Astrocyte (in vitro differentiated cells and primary cell): ENCODE data around the gene ABHD17C. TPM values are rescaled to one million over a fixed set of nuclear protein-coding genes. Genes with fewer than 3 reads are reported as not detected.

Experiments
- DNase-seq: peaks from one replicate; pipeline ENCODE4 v3.0.0-alpha.2; 2010; ENCODE audit warnings: low read depth
- FAIRE-seq: peaks from 2 replicates; lab custom pipeline; 2011; peaks lifted over from hg19 to GRCh38; lab: Jason Lieb, UNC
- H2AFZ ChIP-seq: 2 replicates; pipeline ENCODE4 v1.6.0; 2012; ENCODE audit warnings: low read depth, low read length, inconsistent platforms
- H3K27ac ChIP-seq: 2 replicates; pipeline ENCODE4 v1.5.1; 2011; ENCODE audit warnings: low read depth, low read length, inconsistent platforms
- H3K27me3 ChIP-seq: 2 replicates; pipeline ENCODE4 v1.6.0; 2011; ENCODE audit warnings: low read length, inconsistent platforms; ENCODE audit not compliant: insufficient read depth
- H3K36me3 ChIP-seq: 2 replicates; pipeline ENCODE4 v1.5.1; 2011; ENCODE audit warnings: low read length, inconsistent platforms; ENCODE audit not compliant: insufficient read depth
- H3K4me1 ChIP-seq: 2 replicates; pipeline ENCODE4 v1.5.1; 2011; ENCODE audit warnings: low read length, inconsistent platforms; ENCODE audit not compliant: insufficient read depth
- H3K4me2 ChIP-seq: 2 replicates; pipeline ENCODE4 v1.6.0; 2012; ENCODE audit warnings: low read length, inconsistent platforms
- H3K4me3 ChIP-seq: 2 replicates; pipeline ENCODE4 v1.5.1; 2011; ENCODE audit warnings: low read depth, mild to moderate bottlenecking, low read length, inconsistent platforms; ENCODE audit not compliant: insufficient read depth
- H3K79me2 ChIP-seq: 2 replicates; pipeline ENCODE4 v1.6.0; 2012; ENCODE audit warnings: mild to moderate bottlenecking, low read length, inconsistent platforms; ENCODE audit not compliant: insufficient read depth
- H3K9ac ChIP-seq: 2 replicates; pipeline ENCODE4 v1.6.0; 2012; ENCODE audit warnings: mild to moderate bottlenecking, low read length, inconsistent platforms
- H3K9me3 ChIP-seq: 2 replicates; pipeline ENCODE4 v1.5.1; 2012; ENCODE audit warnings: low read depth, mild to moderate bottlenecking, low read length, inconsistent platforms; ENCODE audit not compliant: insufficient read depth
- H4K20me1 ChIP-seq: 2 replicates; pipeline ENCODE4 v1.6.0; 2012; ENCODE audit warnings: low read length, inconsistent platforms; ENCODE audit not compliant: insufficient read depth
- H3K27ac Mint-ChIP-seq: one replicate; pipeline ENCODE4 v1.8.0; 2021; ENCODE audit warnings: mild to moderate bottlenecking, mixed read lengths; ENCODE audit not compliant: unreplicated experiment
- H3K27me3 Mint-ChIP-seq: one replicate; pipeline ENCODE4 v1.8.0; 2021; ENCODE audit warnings: low read depth, mixed read lengths; ENCODE audit not compliant: unreplicated experiment
- H3K36me3 Mint-ChIP-seq: one replicate; pipeline ENCODE4 v1.8.0; 2021; ENCODE audit warnings: low read depth, mixed read lengths; ENCODE audit not compliant: unreplicated experiment
- H3K4me1 Mint-ChIP-seq: one replicate; pipeline ENCODE4 v1.8.0; 2021; ENCODE audit warnings: low read depth, mixed read lengths; ENCODE audit not compliant: unreplicated experiment
- H3K4me3 Mint-ChIP-seq: one replicate; pipeline ENCODE4 v1.8.0; 2021; ENCODE audit warnings: mild to moderate bottlenecking, moderate library complexity, mixed read lengths; ENCODE audit not compliant: unreplicated experiment
- H3K9me3 Mint-ChIP-seq: one replicate; pipeline ENCODE4 v1.8.0; 2021; ENCODE audit warnings: mild to moderate bottlenecking, mixed read lengths; ENCODE audit not compliant: unreplicated experiment
- EZH2 ChIP-seq: IDR thresholded peaks from 2 replicates; pipeline ENCODE4 v1.6.1; 2012; ENCODE audit warnings: mild to moderate bottlenecking, low read length, inconsistent platforms; ENCODE audit not compliant: insufficient read depth
- total RNA-seq: library from RNA; stranded (reverse); gene quantifications from 2 replicates; pipeline ENCODE4 v1.2.1, GENCODE V29; 2021
- TF ChIP-seq, protein P1 (sequence below): IDR thresholded peaks from 2 replicates; pipeline ENCODE4 v1.5.1; 2011; ENCODE audit warnings: low read depth, mild to moderate bottlenecking, inconsistent platforms, low read length, moderate library complexity; ENCODE audit not compliant: insufficient read depth

The ABHD17C gene
- total RNA-seq, 1 donor from 2014 or later: 10.2 TPM

DNA sequence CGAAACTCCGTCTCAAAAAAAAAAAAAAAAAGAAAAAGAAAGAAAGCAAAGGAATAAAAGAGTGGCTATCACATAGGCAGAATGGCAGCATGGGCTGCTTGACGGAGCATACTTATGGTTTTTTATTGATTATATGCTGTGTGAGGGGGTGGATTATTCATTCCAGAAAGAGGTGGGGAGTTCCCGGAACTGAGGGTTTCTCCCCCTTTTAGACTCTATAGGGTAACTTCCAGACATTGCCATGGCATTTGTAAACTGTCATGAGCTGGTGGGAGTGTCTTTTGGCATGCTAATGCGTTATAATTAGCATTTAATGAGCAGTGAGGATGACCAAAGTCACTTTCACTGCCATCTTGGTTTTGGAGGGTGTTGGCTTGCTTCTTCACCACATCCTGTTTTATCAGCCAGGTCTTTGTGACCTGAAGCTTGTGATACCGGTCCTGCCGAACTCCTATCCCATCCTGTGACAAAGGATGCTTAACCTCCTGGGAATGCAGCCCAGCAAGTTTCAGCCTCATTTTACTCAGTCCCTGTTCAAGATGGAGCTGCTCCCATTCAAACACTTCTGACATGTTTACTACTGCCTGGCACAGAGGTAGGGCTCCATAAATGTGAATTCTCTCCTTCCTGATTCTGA is 15.8 kb upstream of the ABHD17C start:
- Mint-ChIP-seq H3K9me3 (peaks cover 1% of the 10 kb centered on the region), H3K27ac (no peak overlapping the region), H3K4me3 (no peak overlapping the region), H3K4me1 (no peaks in the 10 kb centered on the region), H3K27me3 (peaks cover 17% of the 10 kb centered on the region), H3K36me3 (no peaks in the 10 kb centered on the region)
- Histone ChIP-seq H3K4me1 (no peaks in the 10 kb centered on the region), H2AFZ (no peak overlapping the region), H3K4me3 (no peak overlapping the region), H3K4me2 (no peak overlapping the region), H3K27me3 (no peaks in the 10 kb centered on the region), H3K9me3 (no peaks in the 10 kb centered on the region), H4K20me1 (no peaks in the 10 kb centered on the region), H3K27ac (no peak overlapping the region), H3K79me2 (no peaks in the 10 kb centered on the region), H3K36me3 (no peaks in the 10 kb centered on the region), H3K9ac (no peak overlapping the region)
- FAIRE-seq (no peak), DNase-seq (no peak)
- TF ChIP-seq EZH2: no peak
- TF ChIP-seq, protein P1, sequence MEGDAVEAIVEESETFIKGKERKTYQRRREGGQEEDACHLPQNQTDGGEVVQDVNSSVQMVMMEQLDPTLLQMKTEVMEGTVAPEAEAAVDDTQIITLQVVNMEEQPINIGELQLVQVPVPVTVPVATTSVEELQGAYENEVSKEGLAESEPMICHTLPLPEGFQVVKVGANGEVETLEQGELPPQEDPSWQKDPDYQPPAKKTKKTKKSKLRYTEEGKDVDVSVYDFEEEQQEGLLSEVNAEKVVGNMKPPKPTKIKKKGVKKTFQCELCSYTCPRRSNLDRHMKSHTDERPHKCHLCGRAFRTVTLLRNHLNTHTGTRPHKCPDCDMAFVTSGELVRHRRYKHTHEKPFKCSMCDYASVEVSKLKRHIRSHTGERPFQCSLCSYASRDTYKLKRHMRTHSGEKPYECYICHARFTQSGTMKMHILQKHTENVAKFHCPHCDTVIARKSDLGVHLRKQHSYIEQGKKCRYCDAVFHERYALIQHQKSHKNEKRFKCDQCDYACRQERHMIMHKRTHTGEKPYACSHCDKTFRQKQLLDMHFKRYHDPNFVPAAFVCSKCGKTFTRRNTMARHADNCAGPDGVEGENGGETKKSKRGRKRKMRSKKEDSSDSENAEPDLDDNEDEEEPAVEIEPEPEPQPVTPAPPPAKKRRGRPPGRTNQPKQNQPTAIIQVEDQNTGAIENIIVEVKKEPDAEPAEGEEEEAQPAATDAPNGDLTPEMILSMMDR: no peak

DNA sequence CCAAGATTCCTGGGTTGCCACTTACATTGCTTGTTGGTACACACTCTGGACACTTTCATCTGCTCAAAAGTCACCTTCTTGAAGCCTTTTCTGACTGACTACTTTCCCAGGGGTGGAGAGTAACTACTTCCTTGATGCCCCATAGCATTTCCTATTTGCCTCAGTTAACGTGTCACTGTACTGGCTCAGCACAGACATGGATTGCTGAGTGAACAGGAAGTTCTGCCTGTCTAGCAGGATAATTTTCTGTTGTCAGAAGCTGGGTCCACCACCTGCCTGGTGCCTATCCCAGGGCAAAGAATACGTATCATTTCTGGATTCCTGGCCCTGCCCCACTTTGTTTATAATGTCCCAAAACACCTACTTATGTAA is 15.3 kb upstream of the ABHD17C start:
- H2AFZ ChIP-seq: no peak overlapping the region
- no peak overlapping the region for H3K4me3 Mint-ChIP-seq

DNA sequence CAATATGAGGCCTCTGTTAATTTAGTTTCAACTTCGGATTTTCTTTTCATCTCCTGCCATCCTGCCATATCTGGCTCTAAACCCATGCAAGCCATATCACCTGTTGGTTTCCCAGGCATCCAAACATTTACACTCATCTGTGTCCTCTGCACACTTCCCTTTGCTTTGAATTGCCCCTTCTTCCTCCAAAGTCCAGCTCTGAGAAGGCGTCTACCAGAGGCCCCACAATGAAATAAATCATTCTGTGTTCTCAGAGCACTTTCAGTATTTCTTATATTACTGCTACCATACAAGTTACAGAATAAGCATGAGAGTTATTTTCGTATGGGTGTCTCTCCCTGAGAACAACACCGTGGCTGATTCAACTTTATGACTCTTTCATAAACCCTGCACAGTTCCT is 12.9 kb upstream of the ABHD17C start:
- no peaks in the 10 kb centered on the region for H3K9me3 ChIP-seq
- no peaks in the 10 kb centered on the region for H3K36me3 ChIP-seq
- H3K4me3 Mint-ChIP-seq: no peak overlapping the region
- no peak overlapping the region for H3K4me2 ChIP-seq
- FAIRE-seq (no peak), DNase-seq (no peak)
- no peak overlapping the region for H3K4me3 ChIP-seq
- peaks cover 1% of the 10 kb centered on the region for H3K9me3 Mint-ChIP-seq
- no peaks in the 10 kb centered on the region for H3K27me3 ChIP-seq
- H3K36me3 Mint-ChIP-seq: no peaks in the 10 kb centered on the region
- H3K4me1 ChIP-seq: no peaks in the 10 kb centered on the region
- no peaks in the 10 kb centered on the region for H3K79me2 ChIP-seq
- no peak overlapping the region for H3K27ac ChIP-seq
- no peaks in the 10 kb centered on the region for H3K4me1 Mint-ChIP-seq
- H3K27ac Mint-ChIP-seq: no peak overlapping the region
- peaks cover 13% of the 10 kb centered on the region for H3K27me3 Mint-ChIP-seq
- H4K20me1 ChIP-seq: no peaks in the 10 kb centered on the region
- H2AFZ ChIP-seq: no peak overlapping the region
- TF ChIP-seq, protein P1: no peak
- no peak for TF ChIP-seq EZH2
- no peak overlapping the region for H3K9ac ChIP-seq

More for the DNA sequence above, 15.3 kb upstream of the ABHD17C start:
- no peak for TF ChIP-seq EZH2
- TF ChIP-seq, protein P1: no peak
- Histone ChIP-seq H3K27me3 (no peaks in the 10 kb centered on the region), H3K4me1 (no peaks in the 10 kb centered on the region), H4K20me1 (no peaks in the 10 kb centered on the region), H3K4me2 (no peak overlapping the region), H3K79me2 (no peaks in the 10 kb centered on the region), H3K36me3 (no peaks in the 10 kb centered on the region), H3K9me3 (no peaks in the 10 kb centered on the region), H3K9ac (no peak overlapping the region), H3K4me3 (no peak overlapping the region), H3K27ac (no peak overlapping the region)
- no peaks in the 10 kb centered on the region for H3K4me1 Mint-ChIP-seq
- peaks cover 1% of the 10 kb centered on the region for H3K9me3 Mint-ChIP-seq
- FAIRE-seq (no peak), DNase-seq (no peak)
- no peaks in the 10 kb centered on the region for H3K36me3 Mint-ChIP-seq
- no peak overlapping the region for H3K27ac Mint-ChIP-seq
- peaks cover 17% of the 10 kb centered on the region for H3K27me3 Mint-ChIP-seq
